SU-DHL-6 (cell line): ENCODE results near the gene ABCC8.

ENCODE experiments used
- H2AFZ ChIP-seq: fragments of 200-600 bp; sonication (generic); 2 replicates; pipeline ENCODE4 v1.6.1; 2014; ENCODE audit warnings: low read depth, mild to moderate bottlenecking, moderate library complexity, mixed read lengths, antibody characterized with exemption, low read length; ENCODE audit not compliant: severe bottlenecking
- H3F3A ChIP-seq: fragments of 200-600 bp; shearing (Covaris generic); 2 replicates; pipeline ENCODE4 v1.6.0; 2016; ENCODE audit warnings: antibody characterized with exemption, mild to moderate bottlenecking; ENCODE audit not compliant: insufficient read depth
- H3K27ac ChIP-seq: fragments of 200-600 bp; sonication (generic); 2 replicates; pipeline ENCODE4 v1.5.1; 2016; ENCODE audit warnings: low read depth, mild to moderate bottlenecking, low read length, moderate library complexity, mixed read lengths
- H3K27me3 ChIP-seq: fragments of 200-600 bp; sonication (generic), shearing (Covaris generic); 2 replicates; pipeline ENCODE4 v1.6.0; 2014; ENCODE audit warnings: mild to moderate bottlenecking, low read length
- H3K36me3 ChIP-seq: fragments of 200-600 bp; sonication (generic); 2 replicates; pipeline ENCODE4 v1.6.1; 2014; ENCODE audit warnings: mild to moderate bottlenecking, low read length, mixed read lengths
- H3K4me2 ChIP-seq: fragments of 300-600, 200-600 bp; shearing (Covaris generic), sonication (generic); 2 replicates; pipeline ENCODE4 v1.6.0; 2014; ENCODE audit warnings: low read length, low read depth, mild to moderate bottlenecking; ENCODE audit not compliant: poor library complexity, severe bottlenecking
- H3K4me3 ChIP-seq: fragments of 200-600 bp; sonication (generic); 2 replicates; pipeline ENCODE4 v1.5.1; 2014; ENCODE audit warnings: antibody characterized with exemption, low read length, mild to moderate bottlenecking, mixed read lengths; ENCODE audit not compliant: insufficient read depth, poor library complexity, severe bottlenecking
- H3K79me2 ChIP-seq: fragments of 200-600 bp; sonication (generic); 2 replicates; pipeline ENCODE4 v1.6.1; 2014; ENCODE audit warnings: mild to moderate bottlenecking, low read length, moderate library complexity; ENCODE audit not compliant: insufficient read depth
- H3K9ac ChIP-seq: fragments of 200-600 bp; sonication (generic); 2 replicates; pipeline ENCODE4 v1.7.0; 2014; ENCODE audit warnings: mild to moderate bottlenecking, low read length
- H3K9me2 ChIP-seq: fragments of 200-600 bp; sonication (generic); replicated peaks from 2 replicates; pipeline ENCODE4 v1.6.1; 2014; ENCODE audit warnings: low read length; ENCODE audit not compliant: insufficient read depth
- H3K9me3 ChIP-seq: fragments of 200-600 bp; sonication (generic); 2 replicates; pipeline ENCODE4 v1.6.1; 2014; ENCODE audit warnings: low read length, mixed read lengths; ENCODE audit not compliant: insufficient read depth
- H4K20me1 ChIP-seq: fragments of 200-600 bp; sonication (generic); 2 replicates; pipeline ENCODE4 v1.6.1; 2014; ENCODE audit warnings: low read depth, mild to moderate bottlenecking, antibody characterized with exemption, low read length, moderate library complexity, mixed read lengths
- CTCF ChIP-seq: fragments of 200-600 bp; sonication (generic); IDR thresholded peaks from one replicate; pipeline ENCODE4 v1.5.1; 2017; ENCODE audit warnings: antibody characterized with exemption, mild to moderate bottlenecking, low read length, moderate library complexity; ENCODE audit not compliant: insufficient read depth, poor library complexity, severe bottlenecking
- EZH2phosphoT487 ChIP-seq: fragments of 200-600 bp; sonication (generic), shearing (Covaris generic); conservative IDR thresholded peaks from 2 replicates; pipeline ENCODE4 v1.6.1; 2018; ENCODE audit warnings: mild to moderate bottlenecking, antibody characterized with exemption, low read length, moderate library complexity, mixed read lengths

Gene ABCC8

GRCh38 chr11:17343257-17343656 lies 133.4 kb downstream of the ABCC8 start:
- Histone ChIP-seq H4K20me1 (no peaks in the 10 kb centered on the region), H3K9me3 (no peaks in the 10 kb centered on the region), H3K4me2 (no peak overlapping the region), H2AFZ (no peak overlapping the region), H3K9me2 (no peaks in the 10 kb centered on the region), H3K4me3 (no peak overlapping the region), H3K79me2 (no peaks in the 10 kb centered on the region), H3K36me3 (peaks cover 3% of the 10 kb centered on the region; the same call in 1 of the 2 replicates), H3K27ac (no peak overlapping the region), H3F3A (peaks cover 11% of the 10 kb centered on the region; the same call in 1 of the 2 replicates), H3K27me3 (no peaks in the 10 kb centered on the region), H3K9ac (no peak overlapping the region)
- TF ChIP-seq EZH2phosphoT487: no peak
- no peak for TF ChIP-seq CTCF
